Measurements from ENCODE around the gene FAM120A. TPM values are rescaled to one million over a fixed set of nuclear protein-coding genes. Genes with fewer than 3 reads are reported as not detected.

The FAM120A gene
- total and polyA plus RNA-seq, 7 donors = 37.9 to 126 (median 70.1) TPM

GRCh38 chr9:93465855-93466254 lies 14.4 kb downstream of the FAM120A start:
- Histone ChIP-seq H3K9me3 (no peaks in the 10 kb centered on the region), H3K27me3 (ENCODE audit: insufficient read depth in 3 of 3, low read length in 2 of 3) (no peaks in the 10 kb centered on the region), H3K36me3 (ENCODE audit: insufficient read depth in 1 of 2, low read depth in 1 of 2) (no peaks in the 10 kb centered on the region), H3K4me1 (peaks cover 62% of the 10 kb centered on the region), H3K27ac (peak overlapping the region; percentile 38), H3K4me3 (peak overlapping the region; percentile 8)
- ATAC-seq = peak; percentile 56 to 84 (median 81)
- DNase-seq = no peak
- intact Hi-C loops (cut with DNase I) = no loop called here
- TF ChIP-seq CTCF (IDR thresholded peaks at IDR 0.05) = no peak
- 72 to 80% (median 74%) methylated on average over 6 of the region's 6 CpGs for WGBS, 3 donors

- peak overlapping the region; percentile 38 for H3K27ac ChIP-seq
- peaks cover 0 to 5% of the 10 kb centered on the region in 2 donors for H3K36me3 ChIP-seq (ENCODE audit: insufficient read depth in 1 of 2, low read depth in 1 of 2)
- H3K27me3 ChIP-seq (ENCODE audit: insufficient read depth in 3 of 3, low read length in 2 of 3) = no peaks in the 10 kb centered on the region
- TF ChIP-seq CTCF (IDR thresholded peaks at IDR 0.05) = no peak
- ATAC-seq (peak in 1 of 4 donors; percentile 3), DNase-seq (no peak)
- peaks cover 62% of the 10 kb centered on the region for H3K4me1 ChIP-seq
- H3K4me3 ChIP-seq = no peak overlapping the region
- 44 to 58% (median 44%) methylated on average over 7 of the region's 7 CpGs for WGBS, 3 donors
- H3K9me3 ChIP-seq = no peaks in the 10 kb centered on the region
- intact Hi-C loops (cut with DNase I) = no loop called here
Measured at GRCh38 chr9:93466416-93467061, 15.1 kb downstream of the FAM120A start.

GRCh38 chr9:93467062-93467416 lies 15.6 kb downstream of the FAM120A start:
- no peak for TF ChIP-seq CTCF (IDR thresholded peaks at IDR 0.05)
- intact Hi-C loops (cut with DNase I) = no loop called here
- Histone ChIP-seq H3K27me3 (ENCODE audit: insufficient read depth in 3 of 3, low read length in 2 of 3) (no peaks in the 10 kb centered on the region), H3K9me3 (no peaks in the 10 kb centered on the region), H3K4me1 (peaks cover 62% of the 10 kb centered on the region), H3K36me3 (ENCODE audit: insufficient read depth in 1 of 2, low read depth in 1 of 2) (peaks cover 0 to 8% of the 10 kb centered on the region in 2 donors), H3K27ac (no peak overlapping the region), H3K4me3 (no peak overlapping the region)
- ATAC-seq = no peak
- no peak for DNase-seq
- WGBS, 3 donors = 37 to 44% (median 43%) methylated on average over 3 of the region's 3 CpGs

GRCh38 chr9:93467462-93467861 lies 16.0 kb downstream of the FAM120A start:
- TF ChIP-seq CTCF (IDR thresholded peaks at IDR 0.05) = no peak
- intact Hi-C loops (cut with DNase I) = no loop called here
- DNase-seq (no peak), ATAC-seq (no peak)
- no peak overlapping the region for H3K27ac ChIP-seq
- H3K4me3 ChIP-seq = no peak overlapping the region
- WGBS, 3 donors = 73 to 87% (median 77%) methylated on average over 3 of the region's 3 CpGs
- H3K9me3 ChIP-seq = no peaks in the 10 kb centered on the region
- peaks cover 62% of the 10 kb centered on the region for H3K4me1 ChIP-seq
- H3K36me3 ChIP-seq (ENCODE audit: insufficient read depth in 1 of 2, low read depth in 1 of 2) = peaks cover 0 to 8% of the 10 kb centered on the region in 2 donors
- no peaks in the 10 kb centered on the region for H3K27me3 ChIP-seq (ENCODE audit: insufficient read depth in 3 of 3, low read length in 2 of 3)

All from psoas muscle (tissue), 8 donors.